BE2C (cell line): ENCODE results near the gene DAD1.
"Not testable (repeated sequence)": the region's sequence is repeated elsewhere in the genome, so short reads cannot be mapped to it uniquely, and the experiment has no call there.

Experiments used
- DNase-seq: peaks from one replicate; pipeline ENCODE4 v3.0.0-alpha.2; 2020
- H3K27me3 ChIP-seq: fragments of 250-450 bp; sonication (Bioruptor Pico); 2 replicates; pipeline ENCODE4 v1.5.1; 2020; ENCODE audit warnings: mild to moderate bottlenecking
- H3K36me3 ChIP-seq: fragments of 250-450 bp; sonication (Bioruptor Pico); 2 replicates; pipeline ENCODE4 v1.5.1; 2020; ENCODE audit warnings: mild to moderate bottlenecking
- H3K4me1 ChIP-seq: fragments of 250-450 bp; sonication (Bioruptor Pico); 2 replicates; pipeline ENCODE4 v1.5.1; 2020
- H3K4me3 ChIP-seq: 2 replicates; pipeline ENCODE4 v1.5.1; 2011; ENCODE audit warnings: low read depth, low read length
- H3K9me3 ChIP-seq: fragments of 250-450 bp; sonication (Bioruptor Pico); 2 replicates; pipeline ENCODE4 v1.5.1; 2020
- TF ChIP-seq, protein P1 (sequence below): IDR thresholded peaks from 2 replicates; pipeline ENCODE4 v1.5.1; 2012; ENCODE audit warnings: mild to moderate bottlenecking, low read depth, low read length

DAD1 gene

DNA sequence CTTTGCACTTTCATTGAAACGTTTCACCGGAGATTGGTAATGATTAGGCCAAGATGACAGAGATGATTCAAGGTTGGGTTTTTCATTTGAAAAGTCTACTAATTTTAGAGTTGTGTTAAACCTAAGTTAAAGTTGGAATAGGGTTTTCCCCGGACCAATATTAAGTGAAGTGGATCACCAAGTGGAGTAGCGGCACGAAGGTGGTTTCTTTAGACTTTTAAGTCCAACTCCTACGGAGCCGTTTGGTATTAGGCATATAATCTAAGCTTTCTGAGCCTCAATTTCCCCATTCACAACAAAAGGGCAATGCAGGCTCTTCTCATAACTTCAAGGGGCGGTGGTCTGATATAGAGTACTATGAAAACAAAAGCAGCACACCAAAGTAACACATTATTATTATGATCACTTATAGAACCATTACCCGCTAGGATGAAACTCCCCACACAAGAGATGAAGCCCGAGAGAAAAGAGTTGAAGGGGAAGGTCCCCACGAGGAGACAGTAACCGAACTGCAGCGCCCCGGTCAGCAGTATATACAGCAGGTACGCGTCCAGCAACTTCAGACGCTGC lies 413 bp downstream of the DAD1 start:
- no peaks in the 10 kb centered on the region for H3K9me3 ChIP-seq
- no peaks in the 10 kb centered on the region for H3K4me1 ChIP-seq
- peak overlapping the region; percentile 97 for H3K4me3 ChIP-seq
- DNase-seq: no peak
- peaks cover 15% of the 10 kb centered on the region for H3K27me3 ChIP-seq
- TF ChIP-seq, protein P1, sequence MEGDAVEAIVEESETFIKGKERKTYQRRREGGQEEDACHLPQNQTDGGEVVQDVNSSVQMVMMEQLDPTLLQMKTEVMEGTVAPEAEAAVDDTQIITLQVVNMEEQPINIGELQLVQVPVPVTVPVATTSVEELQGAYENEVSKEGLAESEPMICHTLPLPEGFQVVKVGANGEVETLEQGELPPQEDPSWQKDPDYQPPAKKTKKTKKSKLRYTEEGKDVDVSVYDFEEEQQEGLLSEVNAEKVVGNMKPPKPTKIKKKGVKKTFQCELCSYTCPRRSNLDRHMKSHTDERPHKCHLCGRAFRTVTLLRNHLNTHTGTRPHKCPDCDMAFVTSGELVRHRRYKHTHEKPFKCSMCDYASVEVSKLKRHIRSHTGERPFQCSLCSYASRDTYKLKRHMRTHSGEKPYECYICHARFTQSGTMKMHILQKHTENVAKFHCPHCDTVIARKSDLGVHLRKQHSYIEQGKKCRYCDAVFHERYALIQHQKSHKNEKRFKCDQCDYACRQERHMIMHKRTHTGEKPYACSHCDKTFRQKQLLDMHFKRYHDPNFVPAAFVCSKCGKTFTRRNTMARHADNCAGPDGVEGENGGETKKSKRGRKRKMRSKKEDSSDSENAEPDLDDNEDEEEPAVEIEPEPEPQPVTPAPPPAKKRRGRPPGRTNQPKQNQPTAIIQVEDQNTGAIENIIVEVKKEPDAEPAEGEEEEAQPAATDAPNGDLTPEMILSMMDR: no peak
- 0 out of 2 replicates have a peak, but pooled peaks cover 5% of the 10 kb centered on the region for H3K36me3 ChIP-seq

DNA sequence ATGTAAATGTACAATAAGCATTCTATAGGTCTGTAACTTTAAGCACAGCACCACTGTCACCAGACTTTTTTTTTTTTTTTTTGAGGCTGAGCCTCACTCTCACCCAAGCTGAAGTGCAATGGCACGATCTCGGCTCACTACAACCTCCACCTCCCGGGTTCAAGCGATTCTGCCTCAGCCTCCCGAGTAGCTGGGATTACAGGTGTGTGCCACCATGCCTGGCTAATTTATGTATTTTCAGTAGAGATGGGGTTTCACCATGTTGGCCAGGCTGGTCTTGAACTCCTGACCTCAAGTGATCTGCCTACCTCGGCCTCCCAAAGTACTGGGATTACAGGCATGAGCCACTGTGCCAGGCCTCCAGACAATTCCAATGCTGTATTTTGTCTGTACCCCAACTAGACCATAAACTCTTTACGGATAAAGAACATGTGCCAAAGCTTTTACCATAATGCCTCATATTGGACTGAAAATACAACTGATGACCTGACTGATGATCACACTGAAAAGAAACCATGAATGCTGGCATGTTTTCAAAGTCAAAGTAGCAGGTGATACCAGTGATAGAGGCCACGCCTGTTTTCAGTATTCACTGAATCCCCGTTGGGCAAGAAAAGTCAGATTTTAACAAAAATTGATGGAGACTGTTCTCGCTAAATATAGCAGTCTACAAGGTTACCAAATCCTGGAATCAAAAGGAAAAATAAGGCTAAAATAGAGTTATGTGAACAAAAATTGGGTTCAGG lies 1.2 kb downstream of the DAD1 start:
- not testable (repeated sequence) for DNase-seq, H3K4me1 ChIP-seq, H3K36me3 ChIP-seq, H3K27me3 ChIP-seq, H3K9me3 ChIP-seq
- H3K4me3 ChIP-seq: peak overlapping the region; percentile 97

DNA sequence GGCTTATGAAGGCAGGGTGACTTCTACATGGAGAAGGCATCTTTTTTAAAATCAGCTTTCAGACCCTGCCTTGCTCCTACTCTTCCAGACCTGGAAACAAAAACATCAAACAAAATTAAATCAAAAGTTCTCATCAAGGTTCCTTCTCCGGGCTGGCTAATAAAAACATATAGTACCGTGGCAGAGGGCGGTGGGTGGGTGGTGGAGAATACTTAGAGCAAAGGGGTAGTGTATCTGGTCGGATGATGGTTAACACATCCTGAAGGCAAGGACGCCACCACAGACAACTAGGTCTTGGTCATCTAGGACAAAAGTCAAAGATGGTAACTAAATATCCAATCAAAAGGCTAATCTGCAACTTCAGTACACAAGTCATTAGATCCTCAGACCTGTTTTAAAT lies 1.8 kb downstream of the DAD1 start:
- TF ChIP-seq, protein P1: no peak
- H3K9me3 ChIP-seq: no peaks in the 10 kb centered on the region
- no peak overlapping the region for H3K4me3 ChIP-seq
- DNase-seq: no peak
- H3K36me3 ChIP-seq: 0 out of 2 replicates have a peak, but pooled peaks cover 5% of the 10 kb centered on the region
- H3K27me3 ChIP-seq: peaks cover 3% of the 10 kb centered on the region; the same call in 1 of the 2 replicates
- no peaks in the 10 kb centered on the region for H3K4me1 ChIP-seq

DNA sequence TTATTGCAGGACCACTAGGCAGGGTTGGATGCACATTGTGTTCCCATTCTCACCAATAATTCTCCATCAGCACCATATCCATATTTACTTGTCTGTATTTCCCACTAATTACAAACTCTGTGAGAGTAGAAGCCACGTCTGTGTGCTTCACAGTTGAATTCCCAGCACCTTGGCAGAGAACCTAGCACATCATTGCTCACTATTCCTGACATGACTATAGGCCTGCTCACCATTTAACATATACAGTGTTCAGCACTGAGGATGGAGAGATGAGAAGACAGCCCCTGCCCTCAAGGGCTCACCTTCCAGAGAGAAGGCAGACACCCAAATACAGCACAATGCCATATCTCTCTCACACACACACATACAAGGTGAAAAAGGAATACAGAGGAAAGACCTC lies 5.0 kb downstream of the DAD1 start:
- TF ChIP-seq, protein P1: no peak
- Histone ChIP-seq H3K9me3 (no peaks in the 10 kb centered on the region), H3K36me3 (0 out of 2 replicates have a peak, but pooled peaks cover 5% of the 10 kb centered on the region), H3K27me3 (no peaks in the 10 kb centered on the region), H3K4me3 (no peak overlapping the region), H3K4me1 (no peaks in the 10 kb centered on the region)
- no peak for DNase-seq

DNA sequence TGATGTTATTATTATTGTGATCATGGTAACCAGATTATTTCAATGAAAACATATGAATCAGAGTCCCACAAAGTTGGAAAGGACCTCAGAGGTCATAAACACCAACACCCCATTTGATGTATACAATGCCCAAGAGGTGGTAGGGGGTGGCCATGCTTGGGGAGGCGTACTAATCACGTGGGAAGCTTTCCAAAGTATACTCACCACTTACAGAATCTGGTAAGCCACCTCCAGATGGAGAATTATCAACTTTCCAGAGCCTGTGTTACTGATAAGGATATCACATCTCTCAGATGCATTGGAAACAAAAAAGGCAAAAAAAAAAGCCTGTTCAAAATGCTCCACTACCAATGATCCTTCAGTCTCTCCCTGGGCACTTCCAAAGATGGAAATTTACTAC lies 8.4 kb downstream of the DAD1 start:
- Histone ChIP-seq H3K36me3 (peaks cover 7% of the 10 kb centered on the region; the same call in 1 of the 2 replicates), H3K27me3 (no peaks in the 10 kb centered on the region), H3K4me1 (no peaks in the 10 kb centered on the region), H3K4me3 (no peak overlapping the region), H3K9me3 (0 out of 2 replicates have a peak, but pooled peaks cover 2% of the 10 kb centered on the region)
- TF ChIP-seq, protein P1: no peak
- no peak for DNase-seq

DNA sequence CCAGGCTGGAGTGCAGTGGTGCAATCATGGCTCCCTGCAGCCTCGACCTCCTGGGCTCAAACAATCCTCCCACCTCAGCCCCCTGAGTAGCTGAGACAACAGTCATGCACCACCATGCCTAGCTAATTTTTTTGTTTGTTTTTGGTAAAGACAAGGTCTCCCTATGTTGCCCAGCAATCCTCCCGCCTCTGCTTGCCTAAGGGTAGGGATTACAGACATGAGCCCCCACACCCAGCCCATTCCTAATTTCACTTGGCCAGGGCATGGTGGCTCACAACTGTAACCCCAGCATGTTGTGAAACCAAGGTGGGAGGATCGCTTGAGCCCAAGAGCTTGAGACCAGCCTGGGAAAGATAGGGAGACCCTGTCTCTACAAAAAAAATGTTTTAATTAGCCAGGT lies 9.1 kb downstream of the DAD1 start:
- no peak for DNase-seq
- Histone ChIP-seq H3K9me3 (0 out of 2 replicates have a peak, but pooled peaks cover 2% of the 10 kb centered on the region), H3K27me3 (no peaks in the 10 kb centered on the region), H3K4me3 (no peak overlapping the region), H3K36me3 (peaks cover 10% of the 10 kb centered on the region), H3K4me1 (no peaks in the 10 kb centered on the region)
- TF ChIP-seq, protein P1: no peak
